ENCODE measurements around the gene GAMT. TPM values are rescaled to one million over a fixed set of nuclear protein-coding genes. Genes with fewer than 3 reads are reported as not detected.

The GAMT gene
- total and polyA plus RNA-seq, 2 donors (not counting 3 experiments of a cell fraction or from before 2014, with no cell fraction given): 22.1 to 36.9 TPM

DNA sequence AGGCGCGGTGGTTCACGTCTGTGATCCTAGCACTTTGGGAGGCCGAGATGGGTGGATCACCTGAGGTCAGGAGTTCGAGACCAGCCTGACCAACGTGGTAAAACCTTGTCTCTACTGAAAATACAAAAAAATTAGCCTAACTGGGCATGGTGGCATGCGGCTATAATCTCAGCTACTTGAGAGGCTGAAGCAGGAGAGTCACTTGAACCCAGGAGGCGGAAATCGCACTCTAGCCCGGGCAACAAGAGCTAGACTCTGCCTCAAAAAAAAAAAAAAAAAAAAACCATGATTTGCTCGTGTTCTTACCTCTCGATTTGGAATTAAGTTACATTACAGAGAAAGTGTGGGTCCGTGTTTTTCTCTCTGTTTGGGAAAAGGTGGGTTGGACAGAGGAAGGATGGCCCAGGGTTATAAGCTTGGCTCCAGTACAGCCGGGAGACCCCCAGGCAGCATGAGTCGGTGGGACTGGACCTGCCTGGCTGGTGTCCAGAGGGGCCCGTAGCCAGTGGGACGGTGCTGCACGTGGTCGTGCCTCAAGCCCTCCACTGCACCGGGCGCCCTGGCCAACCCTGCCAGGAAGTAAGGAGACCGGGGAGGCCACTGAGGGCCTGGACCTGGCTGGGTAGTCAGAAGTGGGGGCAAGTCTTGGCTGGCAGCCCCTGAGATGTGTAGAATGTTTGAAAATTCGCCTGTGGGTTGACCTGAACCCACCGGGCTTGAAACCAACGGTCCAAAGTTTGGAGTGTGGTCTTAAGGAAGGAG is 40.5 kb upstream of the GAMT start:
- Histone ChIP-seq H3K36me3 (ENCODE audit: control insufficient read depth in 2 of 2, extremely low read depth in 1 of 2, insufficient read depth in 2 of 2, low read length in 2 of 2) (peaks cover 7 to 21% of the 10 kb centered on the region in 2 experiments), H3K27me3 (ENCODE audit: control insufficient read depth in 2 of 2, insufficient read depth in 2 of 2, low read length in 2 of 2) (peaks cover under 1 to 9% of the 10 kb centered on the region in 2 experiments), H3K4me2 (ENCODE audit: insufficient read depth, low read length) (no peak overlapping the region), H3K9me1 (replicated peaks; ENCODE audit: control insufficient read depth, extremely low read depth, insufficient read depth, low read length) (no peaks in the 10 kb centered on the region), H3K4me3 (replicated peaks in 1 of 3; ENCODE audit: insufficient read depth in 1 of 3, low read depth in 1 of 3, low read length in 3 of 3) (no peak overlapping the region), H4K20me1 (replicated peaks; ENCODE audit: control insufficient read depth, extremely low read depth, insufficient read depth, low read length) (no peaks in the 10 kb centered on the region), H2AFZ (ENCODE audit: low read depth, low read length) (no peak overlapping the region), H3K9ac (replicated peaks; ENCODE audit: extremely low read depth, insufficient read depth, low read length) (no peak overlapping the region), H3K9me3 (replicated peaks; ENCODE audit: control insufficient read depth, insufficient read depth, low read length) (no peaks in the 10 kb centered on the region), H3K27ac (ENCODE audit: insufficient read depth, low read depth, low read length) (no peak overlapping the region), H3K4me1 (ENCODE audit: control insufficient read depth, extremely low read depth, insufficient read depth, low read length) (peaks cover 6% of the 10 kb centered on the region), H3K79me2 (ENCODE audit: control insufficient read depth, insufficient read depth, low read length) (peaks cover 34% of the 10 kb centered on the region)
- no TSS peak for BruUV-seq (replicated peaks)
- ChIA-PET POLR2A (interaction anchor here (0.6 to 0.7 kb wide), 2 partner anchors 30 to 49 kb away, joined by 3 to 4 read pairs; partner anchors contain the start of gene REEP6), CTCF (no interaction called here)
- FAIRE-seq (no peak), DNase-seq (ENCODE audit: low read depth, low spot score) (no peak)
- no peak for TF ChIP-seq GATA2 (IDR thresholded peaks at IDR 0.05; ENCODE audit: insufficient read depth, insufficient read length, low read depth, low read length)
- TF ChIP-seq POLR2AphosphoS5 (IDR thresholded peaks at IDR 0.05; ENCODE audit: insufficient read depth, low read depth, low read length): no peak
- no peak for TF ChIP-seq FOS (IDR thresholded peaks at IDR 0.05; ENCODE audit: borderline replicate concordance, insufficient read depth, low read length)
- no peak for TF ChIP-seq POLR2A (IDR thresholded peaks at IDR 0.05; ENCODE audit: low read depth, low read length)
- TF ChIP-seq EZH2 (IDR thresholded peaks at IDR 0.05; ENCODE audit: borderline replicate concordance, low read depth, low read length, severe bottlenecking): no peak
- TF ChIP-seq MYC (IDR thresholded peaks at IDR 0.05; ENCODE audit: low read depth, low read length): no peak
- intact Hi-C loops (cut with micrococcal nuclease): no loop called here
- dilution Hi-C loops (cut with MboI; ENCODE audit: extremely low pct_ligation_motif_present, low sequenced_read_pairs): no loop called here

DNA sequence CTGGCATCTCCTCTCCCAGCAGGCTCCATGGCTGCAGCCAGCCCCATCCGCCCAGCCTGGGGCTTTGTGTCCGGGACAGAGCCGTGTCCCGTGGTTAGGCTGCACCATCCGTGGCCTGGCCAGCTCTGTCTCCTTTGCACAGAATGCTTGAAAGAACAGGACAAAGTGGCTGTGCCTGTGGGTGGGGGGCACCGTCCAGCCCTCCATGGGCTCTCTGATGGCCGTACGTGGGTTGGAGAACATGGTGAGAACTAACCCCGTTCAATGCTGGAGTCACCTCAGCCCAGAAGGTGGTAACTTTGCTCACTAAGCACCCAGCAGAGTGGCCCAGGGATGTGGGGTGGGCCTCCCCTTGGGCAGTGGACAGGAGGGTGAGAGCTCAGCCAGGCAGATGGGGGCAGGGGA is 39.7 kb upstream of the GAMT start:
- Histone ChIP-seq H4K20me1 (replicated peaks; ENCODE audit: control insufficient read depth, extremely low read depth, insufficient read depth, low read length) (no peaks in the 10 kb centered on the region), H3K9me3 (replicated peaks; ENCODE audit: control insufficient read depth, insufficient read depth, low read length) (no peaks in the 10 kb centered on the region), H3K27me3 (ENCODE audit: control insufficient read depth in 2 of 2, insufficient read depth in 2 of 2, low read length in 2 of 2) (peaks cover 0 to under 1% of the 10 kb centered on the region in 2 experiments), H3K27ac (ENCODE audit: insufficient read depth, low read depth, low read length) (no peak overlapping the region), H3K4me1 (ENCODE audit: control insufficient read depth, extremely low read depth, insufficient read depth, low read length) (peaks cover 6% of the 10 kb centered on the region), H3K9ac (replicated peaks; ENCODE audit: extremely low read depth, insufficient read depth, low read length) (no peak overlapping the region), H3K4me2 (ENCODE audit: insufficient read depth, low read length) (no peak overlapping the region), H2AFZ (ENCODE audit: low read depth, low read length) (no peak overlapping the region), H3K4me3 (replicated peaks in 1 of 3; ENCODE audit: insufficient read depth in 1 of 3, low read depth in 1 of 3, low read length in 3 of 3) (no peak overlapping the region), H3K36me3 (ENCODE audit: control insufficient read depth in 2 of 2, extremely low read depth in 1 of 2, insufficient read depth in 2 of 2, low read length in 2 of 2) (peaks cover 7 to 21% of the 10 kb centered on the region in 2 experiments), H3K9me1 (replicated peaks; ENCODE audit: control insufficient read depth, extremely low read depth, insufficient read depth, low read length) (no peaks in the 10 kb centered on the region), H3K79me2 (ENCODE audit: control insufficient read depth, insufficient read depth, low read length) (peaks cover 34% of the 10 kb centered on the region)
- BruUV-seq (replicated peaks): no TSS peak
- ChIA-PET CTCF (no interaction called here), POLR2A (interaction anchor here (0.6 kb wide), 1 partner anchor 29 kb away, joined by 4 read pairs; no protein-coding TSS in a partner anchor)
- FAIRE-seq (no peak), DNase-seq (ENCODE audit: low read depth, low spot score) (no peak)
- dilution Hi-C loops (cut with MboI; ENCODE audit: extremely low pct_ligation_motif_present, low sequenced_read_pairs): no loop called here
- no peak for TF ChIP-seq POLR2AphosphoS5 (IDR thresholded peaks at IDR 0.05; ENCODE audit: insufficient read depth, low read depth, low read length)
- no peak for TF ChIP-seq MAX (IDR thresholded peaks at IDR 0.05; ENCODE audit: insufficient read depth, insufficient read length)
- TF ChIP-seq EZH2 (IDR thresholded peaks at IDR 0.05; ENCODE audit: borderline replicate concordance, low read depth, low read length, severe bottlenecking): no peak
- no peak for TF ChIP-seq GATA2 (IDR thresholded peaks at IDR 0.05; ENCODE audit: insufficient read depth, insufficient read length, low read depth, low read length)
- no peak for TF ChIP-seq FOS (IDR thresholded peaks at IDR 0.05; ENCODE audit: borderline replicate concordance, insufficient read depth, low read length)
- TF ChIP-seq, protein P1, sequence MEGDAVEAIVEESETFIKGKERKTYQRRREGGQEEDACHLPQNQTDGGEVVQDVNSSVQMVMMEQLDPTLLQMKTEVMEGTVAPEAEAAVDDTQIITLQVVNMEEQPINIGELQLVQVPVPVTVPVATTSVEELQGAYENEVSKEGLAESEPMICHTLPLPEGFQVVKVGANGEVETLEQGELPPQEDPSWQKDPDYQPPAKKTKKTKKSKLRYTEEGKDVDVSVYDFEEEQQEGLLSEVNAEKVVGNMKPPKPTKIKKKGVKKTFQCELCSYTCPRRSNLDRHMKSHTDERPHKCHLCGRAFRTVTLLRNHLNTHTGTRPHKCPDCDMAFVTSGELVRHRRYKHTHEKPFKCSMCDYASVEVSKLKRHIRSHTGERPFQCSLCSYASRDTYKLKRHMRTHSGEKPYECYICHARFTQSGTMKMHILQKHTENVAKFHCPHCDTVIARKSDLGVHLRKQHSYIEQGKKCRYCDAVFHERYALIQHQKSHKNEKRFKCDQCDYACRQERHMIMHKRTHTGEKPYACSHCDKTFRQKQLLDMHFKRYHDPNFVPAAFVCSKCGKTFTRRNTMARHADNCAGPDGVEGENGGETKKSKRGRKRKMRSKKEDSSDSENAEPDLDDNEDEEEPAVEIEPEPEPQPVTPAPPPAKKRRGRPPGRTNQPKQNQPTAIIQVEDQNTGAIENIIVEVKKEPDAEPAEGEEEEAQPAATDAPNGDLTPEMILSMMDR (IDR thresholded peaks at IDR 0.05; ENCODE audit: extremely low read depth in 1 of 2, insufficient read depth in 1 of 2, low read depth in 1 of 2, low read length in 2 of 2): no peak
- no peak for TF ChIP-seq JUN (IDR thresholded peaks at IDR 0.05; ENCODE audit: borderline replicate concordance, insufficient read depth, insufficient read length, low read depth)
- TF ChIP-seq POLR2A (IDR thresholded peaks at IDR 0.05; ENCODE audit: low read depth, low read length): no peak
- TF ChIP-seq MYC (IDR thresholded peaks at IDR 0.05; ENCODE audit: low read depth, low read length): no peak
- intact Hi-C loops (cut with micrococcal nuclease): no loop called here
